Activated naive CD8-positive, alpha-beta T cell treated with anti-CD3 and anti-CD28 coated beads, Interleukin-2, amount 50 U/mL, for 16 hours (primary cell): ENCODE results near the gene TRIM46.
A peak's percentile ranks its signal among the peaks of the same experiment; 100 is the strongest.
"Not testable (repeated sequence)": the region's sequence is repeated elsewhere in the genome, so short reads cannot be mapped to it uniquely, and the experiment has no call there.

Source experiments
- DNase-seq: peaks from one replicate; pipeline ENCODE4 v3.0.0-alpha.2; 2020; ENCODE audit warnings: low read depth, low spot score

The TRIM46 gene

DNA sequence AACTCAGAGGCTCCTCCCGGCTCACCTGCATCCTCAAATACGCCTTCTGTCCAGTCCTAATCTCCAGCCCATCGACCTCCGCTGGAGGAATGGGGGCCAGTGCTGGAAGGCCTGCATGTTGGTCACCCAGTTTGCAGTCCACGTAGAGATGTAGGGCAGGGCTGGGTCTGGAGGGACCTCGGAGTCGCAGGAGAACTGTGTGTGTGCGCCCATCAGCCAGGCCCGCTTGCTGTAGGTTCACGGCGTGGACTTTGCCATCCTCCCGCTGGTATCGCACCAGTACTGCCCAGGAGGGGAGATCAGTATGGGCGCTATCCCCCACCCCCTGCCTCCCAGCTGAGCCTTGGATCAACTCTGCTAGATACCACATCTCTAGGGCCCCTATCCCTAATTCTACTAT is 31.4 kb downstream of the TRIM46 start:
- DNase-seq, result no peak

DNA sequence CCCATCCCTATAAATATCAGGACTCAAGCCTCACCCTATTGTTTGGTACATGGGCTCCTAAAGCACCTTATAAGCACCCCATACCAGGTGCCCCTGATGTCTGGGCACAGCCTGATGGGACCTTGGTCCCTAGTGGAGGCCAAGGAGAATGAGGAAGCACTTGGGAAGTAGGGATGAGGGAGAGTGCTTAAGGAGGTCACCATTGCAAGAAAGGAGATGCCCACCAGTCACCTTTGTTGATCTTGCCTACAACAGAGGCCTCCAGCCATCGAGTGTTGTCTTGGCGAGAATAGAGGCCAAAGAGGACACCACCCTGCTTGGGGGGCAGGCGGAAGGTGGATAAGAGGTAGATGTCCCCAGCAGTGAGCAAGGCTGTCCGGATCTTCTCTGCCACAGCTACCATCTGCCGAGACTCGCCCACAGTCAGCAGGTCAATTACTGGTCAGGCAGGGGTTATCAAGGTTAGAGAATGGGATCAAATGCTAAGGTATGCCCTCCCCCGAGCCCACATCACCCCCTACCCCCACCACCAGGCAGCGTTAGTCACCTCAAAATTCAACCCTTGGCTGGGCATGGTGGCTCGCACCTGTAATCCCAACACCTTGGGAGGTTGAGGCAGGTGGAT is 32.4 kb downstream of the TRIM46 start:
- no peak for DNase-seq

DNA sequence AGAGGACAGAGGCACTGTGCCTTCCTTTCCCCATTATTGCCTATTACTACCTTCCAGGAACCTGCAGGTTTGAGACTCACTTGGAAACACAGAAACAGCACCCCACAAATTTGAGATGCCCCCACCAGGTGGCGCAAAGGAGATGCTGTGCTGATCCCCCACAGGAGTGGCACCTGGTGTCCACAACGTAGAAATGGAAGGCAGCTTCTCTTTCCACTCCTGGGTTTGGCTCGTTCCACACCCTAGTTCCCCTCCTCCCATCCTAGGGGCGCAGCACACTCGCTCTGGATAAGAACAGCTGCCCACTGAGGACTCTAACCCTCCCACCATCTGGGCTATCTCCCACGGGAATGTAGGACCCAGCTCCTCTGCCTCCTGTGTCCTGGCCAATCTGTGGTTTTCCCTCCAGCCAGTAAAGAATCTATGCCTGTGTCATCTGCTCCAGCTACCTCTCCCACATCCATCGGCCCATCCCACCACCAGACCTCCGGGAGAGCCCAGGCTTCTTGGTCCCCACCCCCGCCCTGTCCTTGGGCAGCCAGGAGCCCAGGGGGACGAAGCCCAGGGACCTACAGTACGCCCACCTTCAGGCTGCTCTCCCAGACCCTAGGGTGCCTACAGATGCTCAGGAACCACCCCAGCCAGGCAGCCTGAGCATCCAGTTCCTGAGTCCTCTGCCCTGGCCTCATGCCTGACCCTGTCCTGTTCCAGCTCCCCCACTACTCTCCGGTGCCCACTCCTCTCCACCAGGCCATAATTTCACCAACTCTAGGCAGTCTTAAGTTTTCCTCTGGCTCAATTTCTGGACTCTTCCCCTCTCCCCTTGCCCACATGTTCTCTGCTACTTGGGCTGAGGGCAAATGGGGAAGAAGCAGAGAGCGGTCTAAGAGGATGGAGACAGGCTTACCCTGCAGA is 33.5 kb downstream of the TRIM46 start:
- peak; percentile 86 for DNase-seq

DNA sequence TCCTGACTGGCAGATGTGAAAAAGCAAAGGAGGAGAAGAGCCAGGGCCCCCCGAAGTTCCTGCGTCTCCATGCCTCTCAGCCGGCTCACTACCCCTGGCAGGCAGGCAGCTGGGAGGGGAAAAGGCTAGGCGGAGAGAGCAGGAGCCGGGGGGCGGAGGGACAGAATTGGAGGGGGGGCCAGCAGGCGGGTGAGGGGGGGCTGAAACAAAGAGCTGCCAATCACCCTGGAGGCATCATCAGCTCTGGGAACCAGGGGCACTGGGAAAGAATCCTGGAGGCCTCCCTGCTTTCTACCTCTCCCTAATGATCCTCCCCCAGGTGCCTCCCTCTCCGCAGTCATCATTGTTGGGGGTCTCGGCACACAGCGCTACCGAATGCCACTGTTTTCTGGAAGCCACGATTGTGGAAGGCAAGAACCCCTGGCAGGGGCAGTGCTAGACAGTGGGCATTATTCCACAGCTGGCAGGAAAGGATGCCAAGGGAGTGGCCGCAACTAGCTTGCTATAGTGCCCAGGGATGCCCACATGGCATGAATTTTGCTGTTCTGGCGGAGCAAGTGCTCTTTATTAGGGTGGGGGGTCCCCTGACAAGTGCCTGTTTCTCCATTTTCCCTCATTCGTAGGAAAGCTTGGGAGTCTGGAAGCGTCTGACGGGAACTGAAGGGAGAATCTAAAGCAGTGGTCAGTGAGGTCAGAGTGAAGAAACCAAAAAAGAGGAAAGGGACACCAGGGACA is 34.3 kb downstream of the TRIM46 start, which contains the start of gene THBS3:
Gene THBS3 (minus strand): TSS at position 92 of the 735 bp plus-strand sequence. CDS start 21 bp downstream, at position 71.
- no peak for DNase-seq

DNA sequence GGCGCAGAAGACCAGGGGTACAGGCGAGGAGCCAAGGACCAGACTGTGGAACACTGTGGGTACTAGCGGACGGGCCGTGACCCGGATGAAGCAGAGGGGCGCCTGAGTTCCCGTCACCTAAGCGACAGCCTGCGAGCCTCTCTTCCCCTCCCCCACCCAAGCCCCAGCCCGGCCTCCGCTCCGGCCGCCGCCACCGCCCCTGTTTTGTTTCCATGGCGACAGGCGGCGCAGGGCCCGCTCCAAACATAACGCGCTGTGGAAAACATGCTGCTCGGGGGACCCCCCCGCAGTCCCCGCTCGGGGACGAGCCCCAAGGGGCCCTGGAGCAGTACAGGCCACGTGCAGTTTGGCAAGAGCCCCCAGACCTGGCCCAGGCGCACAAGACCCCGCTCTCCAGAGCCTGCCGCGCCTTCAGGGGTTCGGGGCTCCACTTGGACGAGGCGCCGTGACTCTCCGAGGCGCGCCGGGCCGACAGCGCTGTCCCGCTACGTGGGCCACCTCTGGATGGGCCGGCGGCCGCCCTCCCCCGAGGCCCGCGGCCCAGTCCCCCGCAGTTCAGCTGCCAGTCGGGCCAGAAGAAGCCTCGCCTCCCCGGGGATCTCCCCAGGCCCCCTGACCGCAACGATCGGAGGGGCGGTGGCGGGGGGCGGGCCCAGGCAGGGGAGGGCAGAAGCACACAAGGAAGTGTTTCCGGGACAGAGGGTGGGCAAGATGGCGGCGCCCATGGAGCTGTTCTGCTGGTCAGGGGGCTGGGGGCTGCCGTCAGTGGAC is 35.1 kb downstream of the TRIM46 start, which contains the start of gene MTX1:
Gene MTX1 (plus strand): TSS at position 155 of the 771 bp plus-strand sequence. CDS start 110 bp downstream, at position 265.
- DNase-seq, result peak; percentile 82

DNA sequence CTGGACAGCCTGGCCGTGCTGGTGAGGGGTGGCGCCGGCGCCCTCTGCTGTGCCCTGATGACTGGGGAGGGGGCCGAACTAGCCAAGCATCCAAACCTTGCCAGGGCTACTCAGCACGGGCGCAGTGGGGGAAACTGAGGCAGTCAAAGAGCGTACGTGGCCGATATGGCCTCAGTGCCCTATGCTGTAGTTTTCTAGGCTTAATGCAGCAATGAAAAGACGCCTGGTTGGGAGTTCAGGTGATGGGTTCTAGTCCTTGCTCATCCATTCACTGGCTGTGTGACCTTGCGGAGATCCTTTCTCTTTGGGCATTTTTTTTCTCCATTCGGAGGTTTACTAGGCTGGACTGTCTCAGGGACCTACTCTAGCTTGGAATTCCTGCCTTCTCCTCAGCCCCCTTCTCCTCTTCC is 35.7 kb downstream of the TRIM46 start:
- DNase-seq, result no peak

DNA sequence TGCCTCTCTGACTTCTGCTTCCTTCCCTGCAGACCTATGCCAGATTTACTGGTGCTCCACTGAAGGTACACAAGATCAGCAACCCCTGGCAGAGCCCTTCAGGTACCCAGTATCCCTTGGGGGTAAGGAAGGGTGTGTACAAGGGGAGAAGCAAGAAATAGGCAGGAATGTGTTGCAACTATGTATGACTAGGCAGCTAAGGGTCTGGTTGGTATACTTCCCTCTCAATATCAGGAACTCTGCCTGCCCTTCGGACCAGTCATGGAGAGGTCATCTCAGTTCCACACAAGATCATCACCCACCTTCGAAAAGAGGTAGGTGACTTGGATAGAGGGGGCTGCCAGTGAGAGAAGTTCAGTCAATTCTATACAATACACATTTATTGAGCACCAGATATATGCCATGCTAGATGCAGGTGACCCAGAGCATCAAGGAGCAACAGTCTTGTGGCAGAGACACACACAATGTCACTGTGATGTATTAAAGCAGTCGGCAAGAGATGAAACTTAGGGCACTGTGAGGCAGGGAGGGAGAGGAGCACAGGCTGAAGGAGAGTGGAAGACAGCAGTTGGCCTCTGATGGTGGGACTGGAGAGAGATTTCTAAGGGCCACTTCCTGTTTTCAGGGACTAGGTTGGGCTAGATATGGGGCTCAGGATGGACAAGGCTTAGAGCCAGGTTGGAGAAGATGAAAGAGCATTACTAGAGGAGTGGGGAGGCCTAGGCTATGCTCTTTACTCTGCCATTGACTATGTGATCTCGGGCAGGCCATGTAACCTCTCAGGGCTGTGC is 36.9 kb downstream of the TRIM46 start:
- DNase-seq, result no peak

DNA sequence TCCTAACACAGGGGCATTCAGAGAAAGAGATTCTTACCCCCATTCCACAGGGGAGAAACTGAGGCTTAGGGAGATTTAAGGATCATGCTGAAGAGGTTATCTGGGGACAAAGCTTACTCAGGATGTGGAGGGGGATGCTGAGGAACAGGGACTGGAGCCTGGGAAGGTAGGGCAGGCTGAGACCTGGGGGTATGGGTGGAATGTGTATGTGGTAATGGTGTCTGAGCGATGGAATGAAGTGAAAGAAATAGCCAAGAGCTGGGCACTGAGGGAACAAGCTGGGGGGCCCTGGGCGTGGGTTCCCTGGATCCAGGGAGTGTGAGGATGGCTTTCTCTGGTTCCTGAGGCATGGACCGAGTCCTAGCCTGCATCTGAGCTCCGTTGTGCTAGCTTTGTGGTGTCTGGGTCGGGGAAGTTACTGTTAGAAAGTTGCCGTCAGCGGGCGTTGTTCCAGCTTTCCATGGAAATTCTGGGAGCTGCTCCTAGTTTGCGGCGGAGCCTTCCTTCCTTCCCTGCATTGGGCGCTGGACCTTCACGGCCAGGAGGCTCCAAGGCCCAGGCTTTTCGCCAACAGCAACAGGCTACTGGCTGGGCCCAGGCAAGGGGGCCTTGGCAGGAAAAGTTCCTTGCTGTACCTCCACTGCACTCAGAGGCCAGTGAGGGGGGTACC is 37.9 kb downstream of the TRIM46 start:
- not testable (repeated sequence) for DNase-seq

DNA sequence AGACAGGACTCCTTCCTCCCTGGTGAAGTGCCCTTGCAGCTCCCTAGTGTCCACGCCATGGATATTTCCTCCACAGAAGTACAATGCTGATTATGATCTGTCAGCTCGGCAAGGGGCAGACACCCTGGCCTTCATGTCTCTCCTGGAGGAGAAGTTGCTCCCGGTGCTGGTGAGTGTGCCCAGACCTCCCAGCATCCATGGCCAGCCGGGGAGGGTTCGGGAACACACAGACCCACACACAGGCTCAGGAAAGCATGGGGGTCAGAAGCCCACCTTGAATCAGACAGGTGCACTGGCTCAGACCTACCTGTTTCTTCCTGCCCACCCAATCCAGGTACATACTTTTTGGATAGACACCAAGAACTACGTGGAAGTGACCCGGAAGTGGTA is 38.4 kb downstream of the TRIM46 start:
- not testable (repeated sequence) for DNase-seq

DNA sequence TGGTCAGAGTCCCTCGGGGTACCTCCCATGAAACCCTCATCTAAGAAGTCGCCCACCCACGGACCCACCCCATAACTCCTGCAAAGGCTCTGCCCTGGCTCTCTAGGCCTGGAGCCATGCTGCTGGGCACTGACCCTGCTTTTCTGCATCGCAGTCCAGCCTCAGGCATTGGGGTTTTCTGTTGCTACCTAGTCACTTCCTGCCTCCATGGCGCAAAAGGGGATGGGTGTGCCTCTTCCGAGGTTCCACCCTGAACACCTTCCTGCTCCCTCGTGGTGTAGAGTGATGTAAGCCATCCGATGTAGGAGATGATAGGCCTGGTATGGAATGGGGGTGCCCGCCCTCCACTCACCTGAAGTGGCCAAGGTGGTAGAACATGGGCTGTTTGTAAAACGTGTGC is 41.1 kb downstream of the TRIM46 start:
- not testable (repeated sequence) for DNase-seq

DNA sequence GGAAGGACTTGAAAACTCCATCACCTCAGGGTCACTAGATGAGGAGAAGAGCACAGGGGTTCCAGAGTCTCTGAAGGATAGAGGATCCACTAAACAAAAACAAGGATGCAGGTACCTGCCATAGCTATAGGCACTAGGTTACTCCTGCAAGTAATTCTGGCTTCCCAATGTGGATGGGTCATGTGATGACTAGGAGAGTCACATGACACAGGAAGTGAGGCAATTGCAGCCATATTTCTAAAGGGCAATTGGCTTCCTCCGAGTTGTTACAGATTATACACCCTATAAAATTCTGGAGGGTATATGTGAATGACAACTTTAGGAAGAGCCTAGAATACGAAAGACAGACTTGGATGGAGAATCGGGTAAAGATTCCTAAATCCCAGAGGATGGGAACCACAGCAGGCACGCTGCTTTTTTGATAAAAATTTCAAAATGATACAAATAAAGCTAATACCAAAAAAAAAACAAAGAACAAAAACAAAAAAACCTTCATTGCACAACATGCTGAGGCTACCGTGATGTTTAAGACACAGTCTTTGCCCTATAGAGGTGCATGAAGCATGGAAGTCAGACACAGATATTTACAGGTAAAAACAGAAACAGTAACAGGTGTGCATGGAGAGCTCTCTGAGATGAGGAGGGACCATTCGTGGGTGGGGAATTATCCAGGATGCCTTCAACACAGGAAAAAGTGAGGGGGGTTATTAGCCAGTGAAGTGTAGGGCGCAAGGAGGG is 45.4 kb downstream of the TRIM46 start:
- DNase-seq, result no peak

DNA sequence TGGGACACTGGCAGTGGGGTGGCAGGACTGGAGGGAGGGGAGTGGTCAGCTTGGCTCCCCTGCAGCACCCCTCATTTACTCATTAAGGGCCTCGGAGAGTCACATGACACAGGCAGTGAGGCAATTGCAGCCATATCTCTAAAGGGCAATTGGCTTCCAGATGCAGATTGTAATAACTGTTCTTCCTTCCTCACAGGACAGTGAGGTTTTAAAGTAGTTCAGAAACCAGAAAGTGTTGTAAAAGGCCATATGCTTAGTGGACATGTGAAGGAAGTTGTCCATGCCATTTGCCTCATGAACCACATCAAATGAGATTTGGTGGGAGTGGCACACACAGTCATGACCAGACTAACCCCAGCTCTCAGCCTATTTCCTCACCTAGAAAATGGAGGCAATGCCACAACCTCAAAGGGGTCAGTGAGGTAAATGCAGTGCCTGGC is 46.0 kb downstream of the TRIM46 start:
- DNase-seq, result no peak

DNA sequence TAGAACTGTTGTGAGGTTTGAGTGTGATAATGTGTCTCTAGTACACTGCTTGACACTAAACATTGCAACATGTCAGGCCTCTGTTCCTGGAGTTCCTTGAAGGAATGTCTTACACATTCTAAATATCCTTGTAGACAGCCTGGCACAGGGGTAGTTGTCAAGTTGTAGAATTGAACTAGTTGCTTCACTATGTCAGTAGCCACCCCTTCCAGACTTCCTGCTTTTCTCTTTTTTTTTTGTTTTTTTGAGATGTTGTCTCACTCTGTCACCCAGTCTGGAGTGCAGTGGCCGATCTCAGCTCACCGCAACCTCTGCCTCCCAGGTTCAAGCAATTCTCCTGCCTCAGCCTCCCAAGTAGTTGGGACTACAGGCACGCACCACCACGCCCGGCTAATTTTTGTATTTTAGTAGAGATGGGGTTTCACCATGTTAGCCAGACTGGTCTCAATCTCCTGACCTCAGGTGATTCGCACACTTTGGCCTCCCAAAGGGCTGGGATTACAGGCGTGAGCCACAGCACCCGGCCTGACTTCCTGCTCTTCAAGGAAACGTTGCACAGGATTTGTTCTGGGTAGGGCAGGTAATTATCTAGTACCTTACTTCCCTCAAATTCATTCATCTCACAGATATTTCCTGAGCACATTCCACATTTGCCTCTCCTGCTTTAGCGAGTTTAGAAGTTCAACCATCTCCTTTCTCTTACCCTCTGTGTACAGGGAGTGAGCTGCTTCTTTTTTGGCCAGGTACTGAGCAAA is 46.7 kb downstream of the TRIM46 start:
- DNase-seq, result not testable (repeated sequence)

DNA sequence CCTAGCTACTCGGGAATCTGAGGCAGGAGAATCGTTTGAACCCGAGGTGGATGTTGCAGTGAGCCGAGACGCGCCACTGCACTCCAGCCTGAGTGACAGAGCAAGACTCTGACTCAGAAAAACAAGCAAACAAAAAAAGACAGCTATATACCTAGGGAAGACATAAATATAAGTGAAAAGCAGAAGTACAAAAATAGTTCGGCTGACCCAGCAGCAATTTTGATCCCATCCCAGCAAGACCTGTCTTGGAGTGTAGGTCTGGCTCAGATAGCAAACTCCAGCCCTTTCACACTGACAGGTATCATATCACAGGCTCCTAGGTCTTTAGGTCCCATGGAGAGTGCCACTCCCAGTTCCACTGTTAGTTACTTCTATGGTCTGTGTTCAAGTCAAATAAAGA is 49.4 kb downstream of the TRIM46 start:
- no peak for DNase-seq

DNA sequence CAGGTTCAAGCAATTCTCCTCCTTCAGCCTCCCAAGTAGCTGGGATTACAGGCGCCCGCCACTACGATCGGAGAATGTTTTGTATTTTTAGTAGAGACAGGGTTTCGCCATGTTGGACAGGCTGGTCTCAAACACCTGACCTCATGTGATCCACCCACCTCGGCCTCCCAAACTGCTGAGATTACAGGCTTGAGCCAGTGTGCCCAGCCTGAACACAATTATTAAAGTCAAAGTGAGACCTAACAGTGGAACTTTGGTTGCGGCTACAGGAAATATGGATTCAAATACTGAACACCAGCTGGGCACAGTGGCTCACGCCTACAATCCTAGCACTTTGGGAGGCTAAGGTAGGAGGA is 51.7 kb downstream of the TRIM46 start:
- DNase-seq, result not testable (repeated sequence)

DNA sequence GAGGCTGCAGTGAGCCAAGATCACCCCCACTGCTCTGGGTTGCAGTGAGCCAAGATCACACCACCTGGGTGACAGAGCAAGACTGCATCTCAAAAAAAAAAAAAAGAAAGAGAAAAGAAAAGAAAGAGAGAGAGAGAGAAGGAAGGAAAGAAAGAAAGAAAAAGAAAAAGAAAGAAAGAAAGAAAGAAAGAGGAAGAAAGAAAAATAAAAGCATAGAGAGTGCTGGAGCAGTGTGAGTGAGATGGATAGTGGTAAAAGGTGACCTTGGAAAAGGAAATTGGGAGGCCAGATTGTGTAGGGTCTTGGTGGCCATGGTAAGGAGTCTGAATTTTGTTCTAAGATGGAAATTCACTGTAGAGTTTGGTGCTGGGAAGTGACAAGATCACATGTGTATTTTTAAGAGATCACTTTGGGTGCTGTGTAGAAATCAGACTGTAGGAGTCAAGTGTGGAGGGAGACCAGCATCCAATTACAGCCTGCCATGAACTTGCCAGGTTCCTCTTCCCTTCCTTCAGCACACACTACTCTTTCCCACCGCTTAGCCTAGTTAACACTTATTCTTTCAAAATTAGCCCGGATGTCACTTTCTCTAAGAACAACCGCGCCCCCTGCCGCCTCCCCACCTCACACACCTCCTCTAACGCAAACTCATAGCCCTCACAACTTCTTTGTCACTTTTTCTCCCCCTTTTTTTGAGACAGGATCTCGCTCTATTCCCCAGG is 52.7 kb downstream of the TRIM46 start:
- DNase-seq, result peak; percentile 66

DNA sequence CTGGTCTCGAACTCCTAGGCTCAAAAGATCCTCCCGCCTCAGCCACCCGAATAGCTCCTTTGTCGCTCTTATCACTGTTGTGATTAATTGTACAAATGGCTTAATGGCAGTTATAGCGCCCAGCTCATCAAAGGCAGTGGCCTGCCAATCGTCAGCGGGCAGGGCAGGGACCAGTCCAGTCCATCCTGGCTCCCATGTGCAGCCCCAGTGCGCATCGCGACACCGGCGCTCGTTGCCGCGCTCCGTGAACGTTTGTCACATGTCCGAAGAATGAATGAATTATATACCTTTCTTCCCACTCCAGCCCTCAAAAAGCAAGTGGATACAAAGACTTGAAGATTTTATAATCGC is 53.2 kb downstream of the TRIM46 start:
- no peak for DNase-seq
